HG02623 (cell line): ENCODE results near the gene KRTAP10-7.
"Not testable (repeated sequence)": the region's sequence is repeated elsewhere in the genome, so short reads cannot be mapped to it uniquely, and the experiment has no call there.

Source experiments
- ATAC-seq: cut with Tn5 transposase; IDR thresholded peaks from one replicate; pipeline ENCODE4 v1.9.1; 2021; ENCODE audit warnings: moderate library complexity; ENCODE audit not compliant: unreplicated experiment

Gene KRTAP10-7

GRCh38 chr21:44571844-44572782 is 28.3 kb upstream of the KRTAP10-7 start:
- no peak for ATAC-seq

GRCh38 chr21:44572959-44573583 is 27.3 kb upstream of the KRTAP10-7 start:
- no peak for ATAC-seq

- not testable (repeated sequence) for ATAC-seq
These were observed 26.6 kb upstream of the KRTAP10-7 start, which contains the start of gene KRTAP10-4 for GRCh38 chr21:44573630-44574456. Gene KRTAP10-4 (plus strand): TSS chr21:44573729. CDS start chr21:44573759, 30 bp downstream.

GRCh38 chr21:44574457-44575306 is 25.7 kb upstream of the KRTAP10-7 start:
- no peak for ATAC-seq

GRCh38 chr21:44575307-44576024 is 24.9 kb upstream of the KRTAP10-7 start:
- no peak for ATAC-seq

- ATAC-seq: no peak
These were observed 24.4 kb upstream of the KRTAP10-7 start for GRCh38 chr21:44576025-44576420.

- no peak for ATAC-seq
These were observed 21.9 kb upstream of the KRTAP10-7 start for GRCh38 chr21:44578371-44579055.

GRCh38 chr21:44579056-44579832 is 21.2 kb upstream of the KRTAP10-7 start:
- no peak for ATAC-seq

GRCh38 chr21:44579833-44580144 is 20.6 kb upstream of the KRTAP10-7 start:
- no peak for ATAC-seq

- ATAC-seq: not testable (repeated sequence)
These were observed 20.1 kb upstream of the KRTAP10-7 start, which contains the start of gene KRTAP10-5 for GRCh38 chr21:44580231-44580821. Gene KRTAP10-5 (minus strand): TSS chr21:44580604. CDS start chr21:44580578, 26 bp downstream.

- ATAC-seq: no peak
These were observed 19.2 kb upstream of the KRTAP10-7 start for GRCh38 chr21:44581158-44581557.

GRCh38 chr21:44582055-44582454 is 18.3 kb upstream of the KRTAP10-7 start:
- ATAC-seq: no peak

GRCh38 chr21:44583089-44583799 is 17.2 kb upstream of the KRTAP10-7 start:
- ATAC-seq: no peak

- ATAC-seq: no peak
These were observed 16.6 kb upstream of the KRTAP10-7 start for GRCh38 chr21:44583800-44584147.

- ATAC-seq: no peak
These were observed 14.5 kb upstream of the KRTAP10-7 start for GRCh38 chr21:44585892-44586291.

GRCh38 chr21:44589094-44589493 is 11.3 kb upstream of the KRTAP10-7 start:
- ATAC-seq: no peak

GRCh38 chr21:44589586-44590305 is 10.7 kb upstream of the KRTAP10-7 start:
- ATAC-seq: no peak
